ENCODE data around the gene NPAS3.

Gene NPAS3

DNA sequence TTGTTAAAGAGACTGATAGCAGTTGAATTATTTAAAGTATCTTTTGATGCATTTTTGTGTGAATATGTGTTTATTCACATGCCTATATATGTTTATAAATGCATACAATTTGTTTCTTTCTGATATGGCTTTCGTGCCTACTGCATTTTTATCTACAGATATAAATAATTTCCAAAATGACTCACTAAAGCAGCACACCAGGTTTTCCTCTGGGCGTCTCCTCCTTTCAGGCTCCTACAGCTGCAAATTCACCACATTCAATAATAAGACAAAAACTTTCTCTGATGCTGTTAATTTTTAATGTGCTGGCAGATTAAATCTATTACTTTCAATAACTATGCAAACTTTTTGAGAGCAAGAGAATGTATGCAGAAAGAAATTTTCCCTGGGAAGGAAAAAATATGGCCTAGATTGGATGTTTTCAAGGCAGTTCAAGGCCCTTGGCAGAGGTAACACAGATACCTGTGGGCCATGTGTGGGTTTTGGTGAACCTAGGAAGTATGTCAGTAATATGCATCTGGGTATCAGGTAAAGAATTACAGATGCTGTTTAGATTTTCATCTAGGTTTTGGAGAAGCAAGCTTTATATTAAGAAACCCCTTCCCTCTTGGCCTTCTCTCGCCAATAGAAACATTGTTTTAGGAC is 630.4 kb downstream of the NPAS3 start:
- no peak overlapping the region for H3K27ac ChIP-seq
- TF ChIP-seq, protein P1, sequence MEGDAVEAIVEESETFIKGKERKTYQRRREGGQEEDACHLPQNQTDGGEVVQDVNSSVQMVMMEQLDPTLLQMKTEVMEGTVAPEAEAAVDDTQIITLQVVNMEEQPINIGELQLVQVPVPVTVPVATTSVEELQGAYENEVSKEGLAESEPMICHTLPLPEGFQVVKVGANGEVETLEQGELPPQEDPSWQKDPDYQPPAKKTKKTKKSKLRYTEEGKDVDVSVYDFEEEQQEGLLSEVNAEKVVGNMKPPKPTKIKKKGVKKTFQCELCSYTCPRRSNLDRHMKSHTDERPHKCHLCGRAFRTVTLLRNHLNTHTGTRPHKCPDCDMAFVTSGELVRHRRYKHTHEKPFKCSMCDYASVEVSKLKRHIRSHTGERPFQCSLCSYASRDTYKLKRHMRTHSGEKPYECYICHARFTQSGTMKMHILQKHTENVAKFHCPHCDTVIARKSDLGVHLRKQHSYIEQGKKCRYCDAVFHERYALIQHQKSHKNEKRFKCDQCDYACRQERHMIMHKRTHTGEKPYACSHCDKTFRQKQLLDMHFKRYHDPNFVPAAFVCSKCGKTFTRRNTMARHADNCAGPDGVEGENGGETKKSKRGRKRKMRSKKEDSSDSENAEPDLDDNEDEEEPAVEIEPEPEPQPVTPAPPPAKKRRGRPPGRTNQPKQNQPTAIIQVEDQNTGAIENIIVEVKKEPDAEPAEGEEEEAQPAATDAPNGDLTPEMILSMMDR (IDR thresholded peaks at IDR 0.05), result no peak
- TF ChIP-seq ZFX (IDR thresholded peaks at IDR 0.05; ENCODE audit: borderline replicate concordance), result no peak

DNA sequence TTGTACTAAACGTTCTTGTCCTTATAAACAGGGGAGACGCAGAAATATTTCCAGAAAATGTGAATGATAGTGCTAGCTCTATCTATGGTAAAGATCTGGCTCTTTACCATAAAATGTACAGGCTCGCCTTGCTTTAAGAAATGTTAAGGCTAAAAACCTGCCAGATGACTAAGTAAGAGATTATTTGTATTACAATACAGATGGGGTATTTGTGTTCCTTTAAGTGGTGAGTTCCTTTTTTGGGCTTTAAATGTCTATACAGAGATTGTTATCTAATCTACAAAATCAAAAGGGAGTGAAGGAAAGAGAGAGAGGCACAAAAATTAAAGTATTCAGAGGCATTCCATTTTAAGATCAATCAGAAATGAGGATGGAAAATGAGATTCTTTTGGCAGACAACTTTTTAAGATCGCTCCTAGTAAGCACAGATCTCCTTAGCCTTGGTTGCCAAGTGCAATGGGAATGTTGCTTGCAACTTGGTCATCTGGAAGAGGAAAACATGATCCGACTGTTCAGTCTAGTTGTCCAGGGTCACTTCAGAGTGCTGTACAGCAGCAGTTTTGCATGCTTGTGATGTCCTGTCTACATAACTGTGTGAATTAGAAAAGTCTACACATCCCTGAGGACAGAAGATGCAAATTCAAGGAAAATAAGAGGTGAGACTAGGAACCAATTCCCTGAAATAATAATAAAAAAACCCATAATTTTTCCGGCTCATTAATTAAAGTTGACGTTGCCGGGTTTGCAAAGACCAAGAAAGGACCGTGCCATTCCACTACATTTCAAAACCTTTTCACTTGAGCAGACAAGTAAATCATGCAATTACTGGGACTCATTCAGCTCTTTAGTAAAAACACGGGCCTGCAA is 631.4 kb downstream of the NPAS3 start:
- H3K27ac ChIP-seq, result no peak overlapping the region
- no peak for TF ChIP-seq ZFX (IDR thresholded peaks at IDR 0.05; ENCODE audit: borderline replicate concordance)
- TF ChIP-seq, protein P1 (IDR thresholded peaks at IDR 0.05), result no peak

- TF ChIP-seq ZFX (IDR thresholded peaks at IDR 0.05; ENCODE audit: borderline replicate concordance), result no peak
- TF ChIP-seq, protein P1 (IDR thresholded peaks at IDR 0.05), result no peak
- H3K27ac ChIP-seq, result no peak overlapping the region
Observed at GRCh38 chr14:33570694-33571310, 632.1 kb downstream of the NPAS3 start.

GRCh38 chr14:33573301-33573880 is 634.7 kb downstream of the NPAS3 start:
- TF ChIP-seq, protein P1 (IDR thresholded peaks at IDR 0.05), result no peak
- TF ChIP-seq ZFX (IDR thresholded peaks at IDR 0.05; ENCODE audit: borderline replicate concordance), result no peak
- no peak overlapping the region for H3K27ac ChIP-seq

- TF ChIP-seq ZFX (IDR thresholded peaks at IDR 0.05; ENCODE audit: borderline replicate concordance), result no peak
- TF ChIP-seq, protein P1 (IDR thresholded peaks at IDR 0.05), result no peak
- no peak overlapping the region for H3K27ac ChIP-seq
Observed at GRCh38 chr14:33576014-33576413, 637.3 kb downstream of the NPAS3 start.

GRCh38 chr14:33578461-33579216 is 640.0 kb downstream of the NPAS3 start:
- TF ChIP-seq, protein P1 (IDR thresholded peaks at IDR 0.05), result no peak
- no peak for TF ChIP-seq ZFX (IDR thresholded peaks at IDR 0.05; ENCODE audit: borderline replicate concordance)
- H3K27ac ChIP-seq, result no peak overlapping the region

Measured in 22Rv1 (cell line).